ENCODE results near the gene LAMP5.

The LAMP5 gene

DNA sequence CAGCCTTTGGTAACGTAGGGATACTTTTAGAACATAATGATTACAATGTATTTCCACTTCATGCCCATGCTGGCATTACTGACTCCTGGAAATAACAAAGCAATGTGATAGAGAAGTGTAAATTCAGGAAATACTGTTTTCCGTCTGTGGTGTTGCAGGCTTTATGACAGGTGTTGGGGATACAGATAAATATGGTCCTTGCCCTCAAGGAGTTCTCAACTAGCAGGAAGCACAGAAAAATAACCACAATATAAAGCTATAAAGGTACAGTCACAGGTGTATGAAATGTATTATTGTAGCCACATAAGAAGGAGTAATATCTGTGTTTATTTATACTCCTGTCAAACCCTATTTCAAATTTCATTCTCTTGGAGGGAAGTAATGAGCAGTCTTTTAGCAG is 12.9 kb upstream of the LAMP5 start:
- no peak for ATAC-seq

DNA sequence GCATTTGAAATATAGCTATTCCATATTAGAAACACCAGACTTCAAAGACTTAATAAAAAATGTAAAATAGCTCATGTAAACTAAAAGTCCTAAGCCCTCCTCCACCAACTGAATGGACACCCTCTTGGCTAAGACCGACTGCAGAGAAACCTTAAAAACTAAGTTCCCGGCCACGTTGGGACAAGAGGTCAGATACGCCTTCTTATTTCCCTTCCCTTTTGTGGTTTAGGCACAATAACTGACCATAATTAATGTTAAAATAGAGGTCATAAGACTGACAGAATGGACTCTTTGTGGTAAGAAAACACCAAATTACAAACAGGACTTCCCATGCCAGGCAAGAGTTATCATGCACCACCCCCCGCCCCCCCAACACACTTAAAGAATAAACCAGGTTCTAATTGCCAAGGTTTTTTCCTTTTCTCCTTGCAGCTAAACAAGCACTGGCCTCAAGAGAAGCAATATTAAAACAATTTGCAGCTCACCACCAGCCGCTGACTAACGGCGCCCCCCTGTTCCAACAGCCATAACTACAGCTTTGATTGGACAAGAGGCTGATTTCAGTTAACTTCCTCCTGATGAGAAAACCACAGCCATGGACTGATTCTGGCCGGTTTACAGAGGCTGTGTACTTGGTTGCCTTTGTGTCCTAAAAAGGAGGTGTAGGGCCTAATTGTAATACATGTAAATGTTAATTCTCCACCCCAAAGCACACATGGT is 10.7 kb upstream of the LAMP5 start:
- ATAC-seq = no peak

DNA sequence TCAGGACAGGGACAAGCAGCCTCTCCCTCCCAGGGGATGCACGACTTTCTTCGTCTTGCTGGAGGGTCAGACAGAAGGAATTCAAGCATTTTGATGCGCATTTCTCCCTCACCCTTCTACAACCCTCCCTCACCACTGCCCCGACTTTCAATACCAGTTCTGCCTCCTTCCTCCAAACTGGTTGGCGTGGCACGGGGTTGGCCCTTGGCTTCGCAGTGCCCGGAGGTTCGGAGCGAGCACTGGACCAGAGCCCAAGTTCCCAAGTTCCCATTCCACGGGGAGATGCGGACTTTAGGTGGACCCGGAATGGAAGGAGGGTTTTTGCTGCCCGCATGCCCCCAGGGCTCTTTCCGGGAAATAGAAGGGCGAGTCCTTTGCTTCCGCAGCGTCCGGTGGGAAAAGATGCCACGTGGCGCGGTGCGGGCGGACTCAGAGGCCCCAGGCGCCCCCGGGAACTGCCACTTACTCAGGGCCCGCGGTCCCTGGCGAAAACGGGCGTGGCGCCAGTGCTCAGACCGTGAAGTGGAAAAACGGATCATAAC is 8.0 kb upstream of the LAMP5 start:
- no peak for ATAC-seq

DNA sequence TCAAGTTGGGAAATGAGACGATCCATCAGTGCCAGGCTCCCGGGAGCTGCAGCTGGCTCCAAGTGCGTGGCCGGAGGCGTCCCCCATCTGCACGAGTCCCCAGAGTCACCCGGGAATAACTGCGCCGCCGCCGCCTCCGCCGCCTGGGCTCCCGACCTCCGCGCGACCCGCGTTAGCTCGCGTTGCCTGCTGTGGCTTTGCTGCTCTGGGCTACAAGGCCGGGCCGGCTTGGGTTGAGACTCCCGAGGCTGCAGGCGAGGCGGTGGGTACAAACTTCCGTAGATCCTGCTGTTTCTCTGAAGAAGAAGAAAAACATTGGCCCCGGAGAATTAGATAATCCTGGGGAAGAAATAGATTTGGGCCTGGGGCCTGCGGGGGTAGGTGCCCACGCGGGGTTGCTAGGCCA is 7.4 kb upstream of the LAMP5 start:
- ATAC-seq = no peak

DNA sequence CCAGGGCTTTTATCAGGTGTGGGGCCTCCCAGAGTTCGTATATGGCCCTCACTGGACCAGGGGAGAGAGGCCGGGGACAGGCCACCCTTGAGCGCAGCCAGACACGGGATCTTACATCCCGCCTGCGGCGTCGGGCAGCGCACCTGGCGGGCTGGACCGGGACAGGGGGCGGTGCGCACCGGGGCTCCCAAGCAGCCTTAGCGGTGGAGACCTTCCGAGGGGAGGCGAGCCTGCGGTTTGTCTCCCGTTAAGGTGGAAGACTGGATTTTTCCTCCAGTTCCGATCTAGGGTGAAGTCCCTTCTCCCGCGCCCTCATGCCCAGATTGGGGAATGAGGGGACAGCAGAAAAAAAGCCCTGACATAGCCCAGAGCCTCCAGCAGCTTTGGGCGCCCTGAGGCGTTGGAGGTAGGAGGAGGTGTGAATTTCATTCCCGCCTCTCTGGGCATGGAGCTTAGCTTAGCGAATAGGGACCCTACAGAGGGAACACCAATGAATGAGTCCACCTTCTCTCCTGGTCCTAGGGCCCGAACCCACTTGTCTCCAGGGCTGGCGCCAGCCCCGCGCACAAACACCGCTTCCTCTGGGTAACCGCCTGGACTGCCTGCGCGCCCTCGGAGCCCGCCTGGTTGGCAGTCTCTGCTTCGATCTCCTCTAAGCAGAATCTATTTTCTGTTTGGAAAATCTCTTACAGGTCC is 6.7 kb upstream of the LAMP5 start:
- ATAC-seq = no peak

DNA sequence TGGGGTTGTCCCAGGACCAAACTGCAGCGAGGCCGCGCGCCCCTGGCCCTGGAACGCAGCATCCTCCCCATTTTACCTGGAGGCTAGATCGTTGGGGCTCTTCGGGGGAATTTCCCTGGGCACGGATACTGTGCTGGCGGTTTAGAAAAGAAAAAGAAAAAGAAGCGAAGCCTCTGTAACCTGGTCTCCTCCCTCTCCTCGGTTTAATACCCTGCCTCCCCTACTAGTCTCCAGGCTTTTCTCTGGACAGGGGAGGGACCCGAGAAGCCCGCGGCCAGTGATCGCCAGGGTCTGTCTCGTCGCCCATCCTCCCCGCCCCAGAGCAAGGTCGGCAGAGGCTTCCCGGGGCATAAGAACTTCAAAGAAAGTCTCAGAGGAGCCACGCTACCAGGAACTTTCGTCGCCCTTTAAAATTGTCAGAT is 6.1 kb upstream of the LAMP5 start:
- no peak for ATAC-seq

DNA sequence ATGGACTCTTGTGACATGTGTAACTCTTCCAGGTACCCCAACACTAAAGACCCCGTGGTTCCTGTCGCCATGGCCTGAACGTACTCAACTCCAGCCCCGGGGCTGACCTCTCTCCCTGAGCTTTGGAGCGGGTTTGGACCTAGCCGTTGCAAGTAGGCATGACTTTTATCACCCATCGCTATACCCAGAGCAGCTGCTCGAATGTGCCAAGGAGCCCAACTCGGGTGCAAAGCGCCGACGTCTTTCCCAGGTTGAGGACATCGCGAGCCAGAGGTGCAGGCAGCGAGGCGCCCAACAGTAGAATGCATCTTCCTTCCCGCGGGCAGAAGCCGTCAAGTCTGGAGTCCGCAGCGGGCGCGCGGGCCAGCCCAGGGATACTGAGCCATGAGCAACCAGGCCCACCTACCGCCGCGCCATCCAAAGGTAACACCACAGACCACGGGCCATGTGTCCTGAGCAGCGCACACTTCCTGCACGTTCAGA is 5.7 kb upstream of the LAMP5 start:
- no peak for ATAC-seq

DNA sequence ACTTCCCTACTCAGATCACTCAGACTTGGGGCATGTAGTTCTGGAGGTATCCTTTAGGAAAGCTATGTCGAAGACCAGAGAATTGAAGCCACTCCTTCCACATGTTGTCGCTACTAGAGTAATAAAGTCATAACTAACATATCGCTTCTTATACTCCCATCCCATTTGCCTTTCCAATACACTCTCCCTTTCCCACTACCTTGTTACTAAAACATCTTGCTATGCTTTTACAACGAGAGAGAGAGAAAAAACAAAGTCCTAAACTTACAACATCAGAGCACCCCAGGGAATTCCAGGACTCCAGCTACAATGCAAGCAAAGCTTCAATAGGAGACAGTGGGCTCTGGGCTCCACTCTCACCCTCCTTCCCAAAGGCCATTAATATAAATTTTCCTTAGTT is 5.1 kb upstream of the LAMP5 start:
- no peak for ATAC-seq

DNA sequence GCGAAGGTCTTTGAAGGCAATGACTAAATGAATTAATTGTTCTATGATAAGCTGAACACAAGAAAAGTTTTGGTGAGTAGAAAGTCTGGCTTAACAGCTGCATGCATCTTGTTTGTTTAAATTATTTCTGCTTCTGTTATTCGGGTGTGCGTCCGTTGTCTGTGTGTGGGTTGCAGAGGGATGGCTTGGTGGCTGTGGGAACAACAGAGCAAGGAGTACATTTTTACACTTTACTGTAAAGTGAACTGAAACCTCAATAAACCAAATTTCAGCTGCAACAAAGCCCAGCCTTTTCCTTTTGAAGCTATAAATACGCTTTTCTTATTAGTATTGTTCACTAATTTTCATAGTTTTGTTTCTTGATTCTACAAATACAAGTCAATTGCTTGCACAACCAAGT is 3.5 kb upstream of the LAMP5 start:
- no peak for ATAC-seq

DNA sequence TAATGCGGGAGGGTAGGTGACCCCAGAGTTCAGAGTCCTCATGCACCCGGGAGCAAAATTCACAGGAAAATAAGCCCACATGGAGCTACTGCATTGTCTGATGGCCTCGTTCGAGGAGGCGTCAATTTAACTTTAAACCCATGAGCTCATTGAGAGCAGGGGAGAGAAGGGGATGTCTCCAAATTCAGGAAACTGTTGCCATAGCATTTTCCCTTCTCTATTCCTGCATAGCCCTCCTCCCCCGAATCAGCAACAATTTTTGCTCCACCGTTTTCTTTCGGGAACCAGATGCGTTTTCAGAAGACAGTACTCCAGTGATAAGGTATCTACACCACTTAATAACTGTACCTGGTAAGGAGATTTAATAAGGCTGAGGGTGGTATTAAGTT is 324 bp upstream of the LAMP5 start:
- no peak for ATAC-seq

DNA sequence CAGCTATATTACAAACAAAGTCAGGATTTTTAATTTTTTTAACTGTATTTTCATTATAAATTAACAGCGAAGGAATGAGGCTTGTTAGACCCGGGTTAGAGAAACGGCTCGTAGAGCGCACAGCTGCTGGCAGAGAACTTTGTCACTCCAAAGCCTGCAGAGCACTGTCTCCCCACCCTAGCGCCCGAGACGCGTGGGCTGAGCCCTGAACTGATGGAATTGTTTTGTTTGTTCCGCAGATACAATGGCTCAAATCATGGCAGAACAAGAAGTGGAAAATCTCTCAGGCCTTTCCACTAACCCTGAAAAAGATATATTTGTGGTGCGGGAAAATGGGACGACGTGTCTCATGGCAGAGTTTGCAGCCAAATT is 810 bp downstream of the LAMP5 start:
- no peak for ATAC-seq

DNA sequence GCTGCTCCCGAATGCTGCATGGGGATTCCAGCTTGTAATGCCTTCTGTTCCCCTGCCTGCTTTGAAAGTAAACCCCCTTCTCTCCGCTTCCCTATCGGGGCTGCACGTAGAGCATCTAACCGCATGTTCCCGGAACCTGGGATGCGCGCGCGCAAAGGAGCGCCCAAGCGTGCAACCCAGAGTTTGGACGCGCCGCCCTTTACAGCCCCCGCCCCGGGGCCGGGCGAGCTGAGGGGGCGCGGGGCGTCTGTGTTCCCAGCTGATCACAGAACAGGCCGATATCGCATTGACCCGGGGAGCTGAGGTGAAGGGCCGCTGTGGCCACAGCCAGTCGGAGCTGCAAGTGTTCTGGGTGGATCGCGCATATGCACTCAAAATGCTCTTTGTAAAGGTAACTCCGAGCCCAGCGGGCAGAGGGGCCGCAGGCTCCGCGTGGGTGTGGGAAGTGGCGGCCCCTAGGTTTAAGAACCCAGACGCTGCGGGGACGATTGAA is 1.4 kb downstream of the LAMP5 start:
- no peak for ATAC-seq

DNA sequence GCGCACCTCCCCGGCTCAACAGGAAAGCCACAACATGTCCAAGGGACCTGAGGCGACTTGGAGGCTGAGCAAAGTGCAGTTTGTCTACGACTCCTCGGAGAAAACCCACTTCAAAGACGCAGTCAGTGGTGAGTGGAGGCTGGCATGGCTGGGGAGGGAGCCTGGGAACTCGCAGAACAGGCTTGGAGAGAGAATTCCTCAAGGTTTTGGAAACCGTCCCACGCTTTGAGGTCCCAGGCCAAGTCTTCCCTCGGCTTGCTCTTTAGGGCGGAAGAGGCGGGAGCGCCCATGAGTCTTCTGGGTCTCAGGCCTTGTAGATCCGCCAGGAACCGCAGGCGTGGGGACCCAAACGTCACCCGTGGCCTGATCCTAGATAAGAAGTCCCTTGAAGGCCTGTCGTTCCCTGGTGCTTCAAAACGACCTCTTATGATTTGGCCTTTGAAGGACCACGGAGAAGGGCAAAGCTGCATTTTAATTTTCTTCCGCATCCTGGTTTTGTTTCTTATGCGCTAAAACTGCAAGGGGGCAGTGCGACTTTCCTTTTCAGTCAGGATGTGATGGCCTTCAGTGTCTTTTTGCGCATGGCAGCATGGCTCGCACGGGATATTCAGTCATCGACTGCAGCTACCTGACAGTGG is 2.0 kb downstream of the LAMP5 start:
- ATAC-seq = no peak

DNA sequence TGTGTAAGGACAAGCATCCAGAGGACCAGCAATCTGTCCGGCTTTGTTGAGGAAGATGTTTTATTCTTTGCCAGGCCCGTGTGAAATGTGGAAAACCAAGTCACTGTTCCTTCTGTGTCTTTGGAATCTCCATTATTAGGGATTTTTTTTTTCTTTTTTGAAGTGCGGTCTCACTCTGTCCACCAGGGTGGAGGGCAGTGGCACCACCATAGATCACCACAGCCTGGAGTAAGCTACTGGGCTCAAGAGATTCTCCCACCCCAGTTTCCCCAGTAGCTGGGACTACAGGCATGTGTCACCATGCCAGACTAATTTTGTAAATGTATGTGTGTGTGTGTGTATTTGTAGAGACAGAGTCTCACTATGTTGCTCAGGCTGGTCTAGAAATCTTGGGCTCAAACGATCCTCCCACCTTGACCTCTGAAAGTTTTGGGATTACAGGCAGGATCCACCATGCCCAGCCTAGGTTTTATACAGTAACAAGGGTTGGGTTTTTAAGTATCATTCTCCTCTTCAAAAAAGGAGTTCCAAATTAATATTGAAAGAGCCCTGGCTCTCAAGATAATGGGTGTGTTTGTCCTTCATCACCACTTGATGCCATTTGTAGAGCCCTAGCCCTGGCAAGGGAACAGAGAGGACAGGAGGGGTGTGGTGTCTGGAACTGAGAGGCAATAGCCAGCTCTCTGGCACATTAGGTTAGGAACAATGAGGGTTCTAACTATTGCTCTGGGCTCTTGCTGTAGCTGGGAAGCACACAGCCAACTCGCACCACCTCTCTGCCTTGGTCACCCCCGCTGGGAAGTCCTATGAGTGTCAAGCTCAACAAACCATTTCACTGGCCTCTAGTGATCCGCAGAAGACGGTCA is 3.1 kb downstream of the LAMP5 start:
- ATAC-seq = no peak

DNA sequence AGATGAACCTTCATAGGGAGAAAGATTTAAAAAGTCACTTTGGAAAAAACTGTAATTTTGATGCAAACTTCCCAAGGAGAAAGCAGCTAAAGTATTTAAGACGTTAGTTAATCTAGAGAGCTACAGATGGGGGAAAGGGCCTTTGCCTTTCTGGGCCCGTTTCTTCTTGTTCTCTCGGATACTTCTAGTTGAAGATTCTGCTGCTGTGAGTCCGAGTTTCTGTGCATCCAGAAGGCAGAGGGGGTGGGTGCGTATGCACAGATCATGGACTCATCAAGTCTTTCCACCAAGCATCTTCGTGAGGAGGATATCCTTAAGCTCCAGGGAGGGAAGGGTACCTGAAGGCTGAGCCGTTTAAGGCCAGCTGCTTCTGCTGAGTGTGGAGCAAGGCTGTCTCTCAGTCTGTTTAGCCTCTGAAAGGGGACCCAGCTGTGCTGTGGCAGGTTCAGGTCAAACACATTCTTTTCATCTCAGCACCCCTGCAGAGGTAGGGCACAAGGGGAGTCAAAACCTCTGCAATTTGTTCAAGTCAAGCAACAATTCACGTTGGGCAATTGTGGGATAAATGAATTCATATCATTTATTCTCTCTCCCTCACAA is 4.3 kb downstream of the LAMP5 start:
- ATAC-seq = no peak

DNA sequence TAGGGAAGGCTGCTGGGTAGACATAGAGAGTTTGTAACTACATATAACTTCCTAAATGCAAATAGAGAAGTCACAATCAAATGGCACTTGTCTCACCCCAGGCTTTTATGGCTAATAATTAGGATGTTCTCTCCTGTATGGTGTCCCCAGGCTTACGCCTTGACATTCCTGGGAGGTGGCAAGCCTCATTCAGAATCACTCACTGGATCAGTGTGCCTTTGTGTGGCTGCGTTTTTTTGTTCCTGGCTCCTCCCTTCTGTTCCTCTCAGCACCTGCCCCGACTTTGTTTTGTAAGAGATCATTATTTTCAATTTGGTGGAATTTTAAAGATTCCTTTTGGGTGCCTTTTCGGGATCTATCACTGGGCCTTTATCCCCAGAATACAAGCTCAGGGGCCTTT is 5.7 kb downstream of the LAMP5 start:
- no peak for ATAC-seq

DNA sequence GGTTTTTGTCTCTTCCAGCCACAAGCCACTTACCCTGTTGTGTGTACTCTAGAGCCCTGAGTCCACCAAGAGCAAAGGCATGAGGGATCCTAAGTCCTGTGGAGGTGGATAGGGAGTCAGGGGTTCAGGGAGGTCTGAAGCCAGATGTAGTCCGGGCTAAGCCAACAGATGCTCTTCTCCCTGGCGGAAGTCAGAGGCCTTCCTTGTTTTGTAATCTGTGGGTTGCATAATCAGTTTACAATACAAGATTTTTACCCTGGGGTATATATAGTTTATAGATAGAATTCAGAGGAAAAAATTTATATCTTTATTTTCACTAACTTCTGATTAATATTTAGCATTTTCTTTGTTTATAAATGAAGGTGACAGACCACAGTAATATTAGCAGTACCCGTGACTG is 9.2 kb downstream of the LAMP5 start:
- no peak for ATAC-seq

DNA sequence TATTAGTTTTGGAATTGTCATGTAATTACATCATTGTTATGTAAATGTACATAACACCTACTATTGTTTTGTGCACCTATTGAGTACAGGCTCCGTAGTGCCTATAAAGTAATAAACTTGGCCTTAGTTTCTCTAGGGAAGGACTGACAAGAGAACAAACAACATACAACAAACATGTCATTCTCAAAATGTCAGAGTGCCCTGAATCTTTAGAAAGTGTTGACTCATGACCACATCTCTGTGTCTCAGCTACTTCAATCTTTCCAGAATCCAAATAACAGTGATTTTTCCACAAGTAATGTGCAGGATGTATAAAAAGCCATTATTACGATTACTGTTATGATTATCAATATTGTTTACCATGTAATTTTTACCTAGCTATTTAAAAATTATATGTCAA is 17.2 kb downstream of the LAMP5 start:
- no peak for ATAC-seq

DNA sequence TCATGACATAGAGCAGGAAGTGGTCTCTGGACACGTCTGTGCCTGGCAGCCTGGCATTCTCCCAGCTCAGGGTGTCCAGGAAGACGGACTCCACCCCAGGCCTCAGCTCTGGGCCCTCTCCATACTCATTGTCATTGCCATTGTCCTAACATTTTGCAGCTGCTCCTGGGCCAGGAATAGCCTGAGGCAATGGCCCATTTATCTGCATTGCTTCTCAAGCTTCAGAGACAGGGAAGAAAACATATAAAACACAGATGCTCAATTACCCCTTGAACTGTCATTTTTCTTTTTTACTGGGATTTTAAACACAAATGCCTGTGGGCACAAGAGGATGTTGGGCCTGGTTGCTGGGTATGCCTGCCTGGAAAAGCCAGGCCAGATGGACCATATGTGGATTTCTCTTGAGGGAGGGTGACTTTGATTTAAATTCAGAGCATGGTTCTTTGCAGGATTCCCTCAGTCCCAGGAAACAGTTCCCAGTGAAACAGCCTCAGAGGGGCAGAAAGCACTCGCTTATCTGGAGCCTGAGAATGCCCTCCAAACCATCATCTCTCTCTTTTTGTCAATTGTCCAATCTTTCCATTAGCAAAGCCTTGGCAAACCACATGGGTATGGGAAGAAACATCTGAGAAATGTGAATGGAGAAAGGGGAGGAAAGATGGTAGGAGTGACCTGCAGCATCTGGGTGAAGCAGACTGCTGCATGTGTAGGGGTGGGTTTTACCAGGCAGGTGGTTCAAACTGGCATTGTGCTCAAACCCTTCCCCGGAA is 17.9 kb downstream of the LAMP5 start:
- no peak for ATAC-seq

DNA sequence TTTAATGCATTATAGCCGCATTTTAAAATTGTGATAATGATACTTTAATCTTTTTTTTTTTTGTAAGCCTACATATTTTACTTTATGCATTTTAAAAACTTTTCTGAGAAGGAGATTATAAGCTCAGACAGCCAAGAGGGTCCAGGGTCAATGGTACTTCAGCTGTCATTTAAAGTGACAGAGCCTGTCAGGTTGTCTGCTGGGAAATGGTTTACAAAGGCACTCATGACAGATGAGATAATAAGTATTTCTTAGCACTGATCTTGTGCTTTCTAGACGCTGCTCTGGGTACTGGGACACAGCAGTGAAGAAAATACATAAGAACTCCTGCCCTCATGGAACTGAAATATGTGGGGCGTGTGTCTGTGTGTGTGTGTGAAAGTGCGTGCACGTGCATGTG is 19.6 kb downstream of the LAMP5 start:
- ATAC-seq = no peak

DNA sequence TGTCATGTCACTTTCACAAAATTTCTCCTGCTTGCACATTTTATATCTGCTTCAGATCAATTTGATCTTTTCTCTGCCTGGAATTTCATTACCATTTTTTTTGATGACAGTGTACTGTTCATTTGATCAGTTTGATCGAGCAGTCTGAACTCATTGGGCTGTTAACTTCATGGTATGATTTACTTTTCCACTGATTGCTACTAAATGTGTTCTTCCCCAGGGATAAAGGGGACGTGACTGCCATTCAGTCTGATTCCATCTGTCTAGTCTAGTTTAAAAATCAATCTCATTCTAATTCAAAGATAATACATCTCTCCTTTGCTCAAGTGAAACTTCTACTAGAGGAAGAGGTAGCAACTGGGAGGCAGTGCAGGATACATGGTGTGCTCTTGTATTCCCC is 21.1 kb downstream of the LAMP5 start:
- ATAC-seq = no peak

DNA sequence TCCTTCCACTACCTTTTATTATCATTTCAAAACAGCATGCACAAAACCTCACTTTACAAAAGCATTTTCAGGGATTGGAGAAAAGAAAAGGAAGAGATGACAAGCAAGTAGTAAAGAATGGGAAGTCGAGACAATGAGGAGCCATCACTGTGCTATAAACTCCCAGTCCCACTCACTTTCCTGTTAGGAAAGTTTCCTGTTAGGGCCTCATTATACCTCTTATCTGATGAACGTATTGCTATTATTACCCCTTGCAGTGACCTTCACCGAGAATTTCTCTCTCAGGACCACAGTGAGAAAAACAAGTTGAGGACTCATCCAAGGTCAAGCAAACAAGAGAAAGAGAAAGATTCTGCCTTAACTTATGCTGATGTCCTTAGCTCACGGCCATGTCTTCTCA is 28.8 kb downstream of the LAMP5 start:
- ATAC-seq = no peak
